Amniotic stem cell (primary cell): ENCODE measurements around the gene SOD1.
A peak's percentile ranks its signal among the peaks of the same experiment; 100 is the strongest.

Experiments
- DNase-seq: peaks from one replicate; lab custom pipeline; 2025; lab: John Stamatoyannopoulos, UW

SOD1 gene

GRCh38 chr21:31682620-31683019 lies 23.1 kb downstream of the SOD1 start:
- no peak for DNase-seq

GRCh38 chr21:31683029-31683428 lies 23.5 kb downstream of the SOD1 start:
- DNase-seq, result no peak

- DNase-seq, result no peak
Observed at GRCh38 chr21:31684918-31685317, 25.4 kb downstream of the SOD1 start.

GRCh38 chr21:31686272-31686915 lies 26.9 kb downstream of the SOD1 start:
- DNase-seq, result no peak

DNA sequence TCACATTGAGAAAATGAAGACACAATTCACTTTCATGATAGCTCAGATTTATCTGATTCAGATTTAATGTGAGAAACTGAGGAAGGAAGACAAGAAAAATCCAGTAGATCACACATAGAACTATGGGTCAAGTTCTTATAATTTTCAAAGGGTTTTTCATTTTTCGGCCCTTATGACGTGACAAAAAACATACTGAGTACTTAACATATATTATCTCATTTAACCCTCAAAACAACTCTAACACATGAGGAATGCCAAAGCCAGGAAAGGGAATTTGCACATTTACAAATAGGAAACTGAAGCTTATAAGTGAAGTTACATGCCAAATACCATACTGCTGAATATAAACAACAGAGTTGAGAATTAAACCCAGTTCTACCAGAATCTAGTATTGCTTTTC lies 27.6 kb downstream of the SOD1 start:
- DNase-seq, result no peak

DNA sequence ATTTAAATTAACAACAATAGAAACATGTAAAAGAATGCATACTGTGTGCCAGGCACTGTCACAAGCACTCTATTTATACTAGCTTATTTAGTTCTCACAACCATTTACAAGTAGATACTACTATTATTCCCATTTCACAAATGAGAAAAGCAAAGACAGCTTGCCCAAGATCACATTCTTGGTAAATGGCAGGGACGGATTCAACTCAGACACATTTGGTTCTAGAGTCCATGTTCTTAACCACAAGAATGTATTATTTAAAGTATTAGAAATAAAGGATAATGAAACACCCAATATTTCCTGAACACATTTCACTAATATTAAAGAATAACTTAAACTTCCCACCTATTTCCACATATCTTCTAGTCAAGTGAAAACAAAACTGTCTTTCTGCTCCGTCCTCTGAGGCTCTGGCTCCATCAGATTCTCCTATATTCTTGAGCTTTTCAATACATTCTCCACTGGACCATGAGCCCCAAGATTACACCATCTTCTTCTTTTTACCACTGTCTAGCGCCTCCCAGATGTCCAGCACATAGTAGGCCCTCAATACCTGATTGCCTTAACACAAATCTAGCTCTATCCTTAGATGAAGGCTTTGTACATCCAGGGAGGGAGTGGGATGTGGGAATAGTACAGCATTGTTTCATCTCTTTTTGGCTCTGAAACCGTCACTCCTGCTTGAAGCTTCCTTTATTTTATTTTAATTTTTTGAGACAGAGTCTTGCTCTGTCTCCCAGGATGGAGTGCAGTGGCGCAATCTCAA lies 29.3 kb downstream of the SOD1 start:
- DNase-seq, result no peak

- DNase-seq, result no peak
Observed at GRCh38 chr21:31693222-31693621, 33.7 kb downstream of the SOD1 start.

DNA sequence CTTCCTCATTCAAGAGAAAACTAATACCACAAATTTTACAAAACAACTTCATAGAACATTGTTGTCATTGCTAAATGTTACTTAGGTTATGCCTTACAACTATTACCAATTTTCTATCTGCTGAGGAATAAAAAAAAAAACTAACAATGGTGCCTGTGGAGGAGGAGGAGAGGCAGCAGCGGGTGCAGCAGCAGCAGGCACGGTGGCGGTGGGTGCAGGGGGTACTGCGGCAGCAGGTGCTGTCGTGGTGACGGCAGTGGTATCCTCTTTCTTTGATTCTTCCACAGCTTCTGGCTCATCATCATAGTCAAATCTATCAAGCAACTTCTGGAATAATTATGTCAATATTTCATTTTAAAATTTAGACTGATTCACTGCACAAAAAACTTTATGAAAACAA lies 36.9 kb downstream of the SOD1 start:
- DNase-seq, result no peak

- no peak for DNase-seq
Observed at GRCh38 chr21:31698461-31698860, 39.0 kb downstream of the SOD1 start.

GRCh38 chr21:31700040-31700439 lies 40.5 kb downstream of the SOD1 start:
- DNase-seq, result no peak

DNA sequence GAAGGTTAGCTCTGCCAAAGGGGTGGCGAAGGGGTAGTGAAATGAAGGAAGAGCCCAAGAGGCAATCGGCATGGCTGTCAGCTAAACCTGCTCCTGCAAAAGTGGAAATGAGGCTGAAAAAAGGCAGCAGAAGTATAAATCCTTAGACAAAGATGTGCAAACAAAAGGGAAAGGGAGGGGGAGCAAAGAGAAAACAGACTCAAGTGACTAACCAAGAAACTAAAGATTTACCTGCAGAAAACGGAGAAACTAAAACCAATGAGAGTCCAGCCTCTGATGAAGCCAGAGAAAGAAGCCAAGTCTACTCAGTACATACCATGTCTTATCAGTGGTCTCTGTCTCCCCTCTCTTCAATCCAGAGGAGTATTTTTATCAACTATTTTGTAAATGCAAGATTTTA lies 47.1 kb downstream of the SOD1 start:
- no peak for DNase-seq

GRCh38 chr21:31707499-31707898 lies 48.0 kb downstream of the SOD1 start:
- no peak for DNase-seq

- DNase-seq, result no peak
Observed at GRCh38 chr21:31708541-31708940, 49.0 kb downstream of the SOD1 start.

- DNase-seq, result peak; percentile 32
Observed at GRCh38 chr21:31710586-31710985, 51.1 kb downstream of the SOD1 start.

GRCh38 chr21:31711326-31711725 lies 51.8 kb downstream of the SOD1 start:
- DNase-seq, result no peak

- no peak for DNase-seq
Observed at GRCh38 chr21:31711745-31712285, 52.3 kb downstream of the SOD1 start.

DNA sequence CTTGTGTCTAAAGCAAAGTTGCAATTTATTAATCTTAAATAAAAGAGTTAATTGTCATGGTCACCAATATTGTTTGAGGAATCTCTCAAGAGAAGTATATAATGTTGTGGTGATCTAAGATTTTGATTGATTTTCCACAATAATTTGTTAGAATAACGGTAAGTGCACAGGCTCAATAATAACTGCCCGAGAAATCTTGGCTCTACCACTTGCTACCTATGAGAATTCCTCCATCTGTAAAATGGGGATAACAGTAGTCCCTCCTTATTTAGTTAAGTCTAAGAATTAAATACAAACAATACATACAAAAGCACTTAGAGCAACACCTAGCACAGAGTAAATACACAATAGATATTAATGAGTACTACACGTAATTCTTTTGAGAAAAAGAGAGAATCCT lies 53.6 kb downstream of the SOD1 start:
- no peak for DNase-seq

DNA sequence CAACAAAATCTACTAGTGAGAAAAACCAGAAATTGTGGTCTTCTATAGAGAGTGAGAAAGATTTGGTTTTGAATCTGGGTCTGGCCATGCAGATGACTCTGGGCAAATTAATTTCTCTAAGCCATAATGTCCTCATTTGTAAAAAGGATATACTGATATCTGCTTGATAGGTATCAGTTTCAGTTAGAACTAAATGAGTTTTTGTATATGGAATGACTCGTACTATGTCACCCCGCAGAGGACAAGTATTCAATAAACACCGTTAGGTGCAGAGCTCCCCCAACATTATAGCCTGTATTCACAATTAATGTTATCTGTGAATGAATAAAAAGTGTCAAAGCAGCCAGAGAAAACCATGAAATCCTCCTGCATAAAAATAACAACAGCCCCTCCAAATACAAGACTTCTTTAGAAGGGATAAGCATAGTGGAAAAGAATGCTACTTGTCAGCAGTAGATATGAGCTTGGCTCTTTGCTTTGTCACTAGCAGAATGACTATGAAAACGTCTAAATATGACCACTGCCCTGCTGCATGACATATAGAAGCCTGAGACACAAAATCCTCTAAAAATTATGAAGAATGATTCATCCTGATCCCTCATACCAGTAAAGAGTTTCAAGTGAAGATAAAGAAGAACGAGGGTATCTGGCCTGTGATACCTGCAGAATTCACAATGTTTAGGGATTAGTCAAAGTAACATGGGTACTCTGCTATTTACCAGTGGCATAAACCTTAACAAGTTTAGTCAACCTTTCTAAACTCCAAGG lies 54.7 kb downstream of the SOD1 start:
- no peak for DNase-seq

DNA sequence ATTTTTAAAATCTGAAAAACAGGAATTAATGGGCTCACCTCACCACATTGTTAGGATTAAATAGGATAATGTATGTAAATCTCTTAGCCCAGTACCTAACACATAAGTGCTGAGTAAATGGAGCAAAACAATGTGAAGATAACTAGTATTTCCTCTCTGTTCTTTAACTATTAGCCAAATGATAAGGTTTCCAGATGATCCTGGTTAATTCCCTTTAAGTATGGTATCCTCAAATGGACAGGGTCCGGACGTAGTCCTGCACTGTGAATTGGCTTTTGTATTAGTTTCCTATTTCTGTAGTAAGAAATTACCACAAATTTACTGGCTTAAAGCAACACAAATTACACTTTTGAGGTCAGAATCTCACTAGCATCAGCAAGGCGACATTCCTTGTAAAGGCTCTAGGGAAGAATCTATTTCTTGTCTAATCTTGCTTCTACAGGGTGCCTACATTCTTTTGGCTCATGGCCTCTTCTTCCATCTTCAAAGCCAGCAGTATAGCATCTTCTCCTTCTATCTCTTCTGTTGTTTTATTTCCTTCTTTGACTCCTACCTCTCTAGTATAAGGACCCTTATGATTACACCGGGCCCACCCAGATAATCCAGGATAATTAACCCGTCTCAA lies 55.4 kb downstream of the SOD1 start:
- DNase-seq, result no peak

DNA sequence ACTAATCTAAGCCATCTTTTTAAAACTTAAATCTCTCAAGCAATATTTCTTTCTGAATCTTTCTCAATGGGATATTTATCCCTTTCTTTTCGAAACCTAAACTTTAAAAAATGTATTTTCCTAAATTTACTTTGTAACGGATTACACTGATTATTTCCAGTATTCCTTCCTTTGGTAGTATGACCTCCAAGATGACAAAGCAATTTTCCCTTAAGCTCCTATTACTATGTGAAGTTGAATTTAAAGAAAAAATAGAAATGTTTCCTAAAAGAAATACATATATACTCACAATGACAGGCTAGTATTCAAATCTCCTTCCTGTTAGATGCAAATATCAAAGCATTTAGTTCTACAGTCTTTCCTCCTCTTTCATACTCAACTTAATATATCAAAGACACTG lies 56.6 kb downstream of the SOD1 start:
- DNase-seq, result no peak
